MM.1S (cell line): ENCODE measurements around the gene TCERG1L.
"Not testable (repeated sequence)": the region's sequence is repeated elsewhere in the genome, so short reads cannot be mapped to it uniquely, and the experiment has no call there.

ENCODE experiments used
- DNase-seq: peaks from one replicate; pipeline ENCODE4 v3.0.0-alpha.2; 2015
- H2AFZ ChIP-seq: fragments of 300-600 bp; sonication (generic); 2 replicates; pipeline ENCODE4 v1.6.0; 2016; ENCODE audit warnings: antibody characterized with exemption, low read length
- H3F3A ChIP-seq: fragments of 300-600 bp; sonication (generic); 2 replicates; pipeline ENCODE4 v1.6.1; 2016; ENCODE audit warnings: mild to moderate bottlenecking, antibody characterized with exemption, low read length, moderate library complexity, mixed read lengths; ENCODE audit not compliant: insufficient read depth
- H3K27ac ChIP-seq: fragments of 300-600 bp; sonication (generic); 2 replicates; pipeline ENCODE4 v1.5.1; 2016; ENCODE audit warnings: mild to moderate bottlenecking, low read length
- H3K27me3 ChIP-seq: fragments of 300-600 bp; sonication (generic); replicated peaks from 2 replicates; pipeline ENCODE4 v1.6.0; 2016; ENCODE audit warnings: low read length; ENCODE audit not compliant: insufficient read depth
- H3K36me3 ChIP-seq: fragments of 300-600 bp; sonication (generic); replicated peaks from 2 replicates; pipeline ENCODE4 v1.6.1; 2016; ENCODE audit warnings: mild to moderate bottlenecking, low read length, mixed read lengths; ENCODE audit not compliant: insufficient read depth
- H3K4me1 ChIP-seq: fragments of 300-600 bp; sonication (generic); 2 replicates; pipeline ENCODE4 v1.6.1; 2016; ENCODE audit warnings: low read length, mixed read lengths
- H3K4me2 ChIP-seq: fragments of 300-600 bp; sonication (generic); 2 replicates; pipeline ENCODE4 v1.6.0; 2016; ENCODE audit warnings: low read depth, low read length
- H3K4me3 ChIP-seq: fragments of 300-600 bp; sonication (generic); 2 replicates; pipeline ENCODE4 v1.5.1; 2016; ENCODE audit warnings: low read length, mixed read lengths
- H3K79me2 ChIP-seq: fragments of 300-600 bp; sonication (generic); 2 replicates; pipeline ENCODE4 v1.6.1; 2016; ENCODE audit warnings: mixed run types, low read length, mixed read lengths
- H3K9ac ChIP-seq: fragments of 300-600 bp; sonication (generic); 2 replicates; pipeline ENCODE4 v1.6.1; 2016; ENCODE audit warnings: low read length, mixed read lengths
- H3K9me2 ChIP-seq: fragments of 300-600 bp; sonication (generic); replicated peaks from 2 replicates; pipeline ENCODE4 v1.6.1; 2016; ENCODE audit warnings: mild to moderate bottlenecking, low read length, mixed read lengths; ENCODE audit not compliant: insufficient read depth
- H3K9me3 ChIP-seq: fragments of 300-600 bp; sonication (generic); replicated peaks from 2 replicates; pipeline ENCODE4 v1.6.1; 2016; ENCODE audit warnings: mild to moderate bottlenecking, low read length, mixed read lengths; ENCODE audit not compliant: insufficient read depth
- H4K20me1 ChIP-seq: fragments of 300-600 bp; sonication (generic); 2 replicates; pipeline ENCODE4 v1.6.1; 2016; ENCODE audit warnings: mild to moderate bottlenecking, low read length, moderate library complexity, mixed read lengths; ENCODE audit not compliant: insufficient read depth
- CTCF ChIP-seq: fragments of 300-600 bp; sonication (generic); IDR thresholded peaks from 2 replicates; pipeline ENCODE4 v1.5.1; 2016; ENCODE audit warnings: antibody characterized with exemption, low read length, mixed read lengths
- EZH2 ChIP-seq: fragments of 300-600 bp; sonication (generic); optimal IDR thresholded peaks from 2 replicates; pipeline ENCODE3; 2017; ENCODE audit warnings: low read depth, mild to moderate bottlenecking, antibody characterized with exemption, low read length, mixed read lengths
- EZH2phosphoT487 ChIP-seq: fragments of 300-600 bp; sonication (generic); IDR thresholded peaks from 2 replicates; pipeline ENCODE4 v1.6.1; 2018; ENCODE audit warnings: antibody characterized with exemption, low read length

The TCERG1L gene

GRCh38 chr10:131239450-131239849, 72.1 kb downstream of the TCERG1L start:
- H3K9ac ChIP-seq: no peak overlapping the region
- H3K79me2 ChIP-seq: no peaks in the 10 kb centered on the region
- no peaks in the 10 kb centered on the region for H3K36me3 ChIP-seq
- no peak overlapping the region for H3K4me3 ChIP-seq
- H3K4me1 ChIP-seq: no peaks in the 10 kb centered on the region
- no peak overlapping the region for H3K27ac ChIP-seq
- H3K9me2 ChIP-seq: no peaks in the 10 kb centered on the region
- TF ChIP-seq CTCF (no peak), EZH2 (no peak), EZH2phosphoT487 (no peak)
- no peaks in the 10 kb centered on the region for H4K20me1 ChIP-seq
- no peak overlapping the region for H3K4me2 ChIP-seq
- DNase-seq: no peak
- no peaks in the 10 kb centered on the region for H3F3A ChIP-seq
- no peak overlapping the region for H2AFZ ChIP-seq
- no peaks in the 10 kb centered on the region; the same call in 1 of the 2 replicates for H3K27me3 ChIP-seq
- no peaks in the 10 kb centered on the region for H3K9me3 ChIP-seq

GRCh38 chr10:131238669-131239280, 72.7 kb downstream of the TCERG1L start:
- DNase-seq: no peak
- Histone ChIP-seq H3F3A (no peaks in the 10 kb centered on the region), H3K4me3 (no peak overlapping the region), H3K79me2 (no peaks in the 10 kb centered on the region), H3K4me2 (no peak overlapping the region), H3K27me3 (no peaks in the 10 kb centered on the region; the same call in 1 of the 2 replicates), H3K4me1 (no peaks in the 10 kb centered on the region), H3K36me3 (no peaks in the 10 kb centered on the region), H3K27ac (no peak overlapping the region), H2AFZ (no peak overlapping the region), H4K20me1 (no peaks in the 10 kb centered on the region), H3K9me3 (no peaks in the 10 kb centered on the region), H3K9me2 (no peaks in the 10 kb centered on the region), H3K9ac (no peak overlapping the region)
- TF ChIP-seq EZH2phosphoT487 (no peak), CTCF (no peak), EZH2 (no peak)

- no peak for DNase-seq
- Histone ChIP-seq H3K27me3 (no peaks in the 10 kb centered on the region; the same call in 1 of the 2 replicates), H3K4me2 (no peak overlapping the region), H3F3A (no peaks in the 10 kb centered on the region), H4K20me1 (no peaks in the 10 kb centered on the region), H3K9me2 (no peaks in the 10 kb centered on the region), H2AFZ (no peak overlapping the region), H3K27ac (no peak overlapping the region), H3K36me3 (no peaks in the 10 kb centered on the region), H3K4me3 (no peak overlapping the region), H3K9me3 (no peaks in the 10 kb centered on the region), H3K4me1 (no peaks in the 10 kb centered on the region), H3K79me2 (no peaks in the 10 kb centered on the region), H3K9ac (no peak overlapping the region)
- TF ChIP-seq EZH2: no peak
- no peak for TF ChIP-seq EZH2phosphoT487
- TF ChIP-seq CTCF: no peak
Observed at GRCh38 chr10:131237991-131238651, 73.4 kb downstream of the TCERG1L start.

GRCh38 chr10:131234606-131235005, 76.9 kb downstream of the TCERG1L start:
- H3K9ac ChIP-seq, H3K9me2 ChIP-seq, H3K4me1 ChIP-seq, H3K27ac ChIP-seq, H3K36me3 ChIP-seq, H3K27me3 ChIP-seq, H4K20me1 ChIP-seq, H3F3A ChIP-seq, H3K9me3 ChIP-seq, H3K79me2 ChIP-seq, H3K4me3 ChIP-seq, DNase-seq, H2AFZ ChIP-seq, H3K4me2 ChIP-seq: not testable (repeated sequence)
